ENCODE data around the gene CHDH.

CHDH gene, protein sequence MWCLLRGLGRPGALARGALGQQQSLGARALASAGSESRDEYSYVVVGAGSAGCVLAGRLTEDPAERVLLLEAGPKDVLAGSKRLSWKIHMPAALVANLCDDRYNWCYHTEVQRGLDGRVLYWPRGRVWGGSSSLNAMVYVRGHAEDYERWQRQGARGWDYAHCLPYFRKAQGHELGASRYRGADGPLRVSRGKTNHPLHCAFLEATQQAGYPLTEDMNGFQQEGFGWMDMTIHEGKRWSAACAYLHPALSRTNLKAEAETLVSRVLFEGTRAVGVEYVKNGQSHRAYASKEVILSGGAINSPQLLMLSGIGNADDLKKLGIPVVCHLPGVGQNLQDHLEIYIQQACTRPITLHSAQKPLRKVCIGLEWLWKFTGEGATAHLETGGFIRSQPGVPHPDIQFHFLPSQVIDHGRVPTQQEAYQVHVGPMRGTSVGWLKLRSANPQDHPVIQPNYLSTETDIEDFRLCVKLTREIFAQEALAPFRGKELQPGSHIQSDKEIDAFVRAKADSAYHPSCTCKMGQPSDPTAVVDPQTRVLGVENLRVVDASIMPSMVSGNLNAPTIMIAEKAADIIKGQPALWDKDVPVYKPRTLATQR

DNA sequence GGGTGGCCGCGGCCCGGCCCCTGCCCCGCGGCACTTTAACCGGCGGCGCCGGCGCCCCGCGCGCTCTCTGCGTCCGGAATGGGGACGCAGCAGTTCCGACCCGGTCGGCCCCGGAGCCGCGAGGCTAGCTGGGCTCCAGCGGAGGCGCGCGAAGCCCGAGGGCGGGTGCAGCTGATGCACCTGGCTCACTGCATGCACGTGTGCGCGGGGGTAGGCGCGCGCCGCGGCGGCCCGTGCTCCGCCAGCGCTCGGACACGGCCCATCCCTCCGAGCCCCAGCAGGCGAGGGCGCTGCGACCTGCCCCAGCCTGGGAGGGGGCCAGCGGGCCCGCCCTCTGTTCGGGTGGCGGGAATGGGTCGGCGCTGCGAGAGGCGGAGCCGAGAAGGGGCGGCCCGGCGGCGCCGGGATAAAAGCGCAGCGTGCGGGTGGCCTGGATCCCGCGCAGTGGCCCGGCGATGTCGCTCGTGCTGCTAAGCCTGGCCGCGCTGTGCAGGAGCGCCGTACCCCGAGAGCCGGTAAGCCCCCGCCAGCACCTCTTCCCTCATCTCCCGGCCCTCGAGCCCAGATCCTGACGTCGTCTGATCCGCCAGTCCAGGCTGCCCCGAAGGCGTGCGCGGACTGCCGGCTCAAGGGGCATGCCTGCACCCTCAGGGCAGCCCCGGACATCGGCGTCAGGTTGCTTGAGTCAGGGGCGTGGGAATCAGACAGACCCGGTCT, at the start of gene CHDH, which contains the start of gene IL17RB:
Gene CHDH, minus strand, starts transcription at position 286 of the 717 bp plus-strand sequence. CDS start 22,411 bp downstream, outside the sequence.
Gene IL17RB, plus strand, starts transcription at position 435 of the 717 bp plus-strand sequence. Its CDS starts 21 bp downstream, at position 456.
- FAIRE-seq, result no peak

DNA sequence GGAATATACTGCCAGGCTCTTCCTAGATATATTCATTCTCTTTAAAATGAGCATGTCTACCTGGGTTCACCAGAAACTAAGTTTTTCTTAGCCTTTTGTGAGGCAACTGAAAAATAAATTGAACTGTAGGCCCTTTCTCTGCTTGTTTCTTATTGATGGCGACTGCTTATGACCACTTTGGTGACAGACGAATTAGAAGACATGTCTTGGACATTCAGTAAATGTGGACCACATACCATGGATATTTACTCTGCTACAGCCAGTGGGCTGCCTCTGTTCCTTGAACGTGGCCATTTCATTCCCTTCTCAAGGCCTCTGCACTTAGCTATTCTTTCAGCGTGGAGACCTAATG, 46.0 kb upstream of the CHDH start:
- no peak for FAIRE-seq

DNA sequence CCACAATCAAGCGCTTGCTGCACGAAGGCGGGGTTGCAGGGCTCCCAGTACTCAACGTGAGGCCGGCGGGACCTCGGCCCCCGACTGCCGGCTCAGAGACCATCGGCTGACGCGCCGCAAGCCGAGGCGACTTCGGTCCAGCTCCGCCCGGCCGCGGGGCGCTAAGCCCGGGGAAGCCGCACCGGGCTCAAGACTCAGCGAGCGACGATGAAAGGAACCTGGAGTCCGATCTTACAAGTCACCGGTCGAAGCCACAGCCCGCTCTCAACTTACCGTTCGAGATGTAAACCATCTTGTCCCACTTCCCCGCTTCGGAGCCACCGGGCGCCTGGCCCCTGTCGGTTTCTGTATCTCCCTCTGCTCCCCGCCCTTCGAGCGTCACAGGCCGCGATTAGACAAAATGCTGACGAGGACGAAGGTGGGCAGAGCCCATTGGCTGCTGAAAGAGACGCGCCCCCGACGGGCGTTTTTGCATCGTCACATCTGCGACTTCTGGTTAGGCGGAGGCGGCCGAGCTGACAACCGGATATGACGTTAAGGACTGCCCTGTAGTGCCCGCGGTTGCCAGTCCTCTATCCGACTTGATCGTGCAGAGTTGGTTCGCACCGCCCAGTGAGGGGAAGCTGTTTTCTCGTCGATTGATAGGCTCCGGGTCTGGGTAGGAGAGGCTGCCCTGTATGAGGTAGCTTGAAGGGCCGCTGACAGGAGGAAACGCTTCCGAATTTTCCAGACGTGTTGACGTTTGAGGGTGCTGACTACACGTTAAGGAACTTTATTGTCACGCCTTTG, 45.5 kb upstream of the CHDH start, which contains the start of gene SELENOK:
Gene SELENOK, minus strand, starts transcription at position 363 of the 789 bp plus-strand sequence.
- FAIRE-seq, result peak; percentile 99

DNA sequence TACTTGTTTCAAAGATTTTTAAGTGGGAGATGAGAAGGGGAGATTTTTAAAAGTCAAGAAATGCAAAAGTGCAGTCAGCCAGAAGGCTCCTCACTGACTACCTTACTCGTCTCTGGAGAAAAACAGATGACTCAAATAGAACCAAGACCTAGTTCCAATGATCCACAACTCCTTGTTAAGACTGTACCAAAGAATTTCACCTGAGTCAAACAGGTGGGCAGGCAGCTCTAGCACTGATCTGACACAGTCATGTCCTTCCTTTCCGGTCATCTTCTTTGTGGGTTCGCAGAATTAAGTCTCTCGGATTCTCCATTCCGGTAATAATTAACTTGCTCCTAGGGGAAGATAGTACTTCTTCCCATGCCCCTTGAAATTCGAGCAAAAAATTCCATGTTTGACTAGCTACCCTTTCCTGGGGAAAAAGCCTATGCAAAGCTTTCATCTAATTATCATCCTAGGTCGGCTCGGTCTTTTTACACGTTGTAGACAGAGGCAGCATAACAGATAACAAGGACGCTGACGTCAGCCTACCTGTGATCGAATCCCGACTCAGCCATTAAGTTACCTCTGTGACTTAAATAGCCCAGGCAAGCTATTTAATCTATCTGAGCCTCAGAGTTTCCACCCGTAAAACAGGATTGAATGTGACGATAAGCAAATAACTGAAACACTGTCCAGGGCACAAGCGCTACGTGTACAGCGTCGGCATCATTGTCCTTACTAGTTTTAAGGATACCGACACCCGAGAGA, 44.7 kb upstream of the CHDH start:
- FAIRE-seq, result peak; percentile 33

DNA sequence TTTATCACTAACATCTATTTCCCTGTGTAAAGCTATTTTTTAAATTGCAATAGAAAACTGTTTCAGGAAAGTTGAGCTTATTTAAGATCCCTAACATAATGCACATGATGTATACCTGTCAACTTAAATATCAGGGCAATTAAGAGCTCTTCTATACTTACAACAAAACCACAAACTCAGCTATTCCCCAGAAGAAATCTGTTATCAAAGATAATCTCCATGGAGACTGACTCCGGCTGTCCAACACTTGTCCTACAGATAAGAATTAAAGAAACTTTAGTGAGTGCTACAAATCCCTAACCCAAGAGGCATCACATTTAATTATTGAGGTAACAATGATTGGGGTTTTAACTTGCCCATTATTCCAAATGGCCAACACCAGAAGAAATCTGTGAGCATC, 42.0 kb upstream of the CHDH start:
- FAIRE-seq, result no peak

DNA sequence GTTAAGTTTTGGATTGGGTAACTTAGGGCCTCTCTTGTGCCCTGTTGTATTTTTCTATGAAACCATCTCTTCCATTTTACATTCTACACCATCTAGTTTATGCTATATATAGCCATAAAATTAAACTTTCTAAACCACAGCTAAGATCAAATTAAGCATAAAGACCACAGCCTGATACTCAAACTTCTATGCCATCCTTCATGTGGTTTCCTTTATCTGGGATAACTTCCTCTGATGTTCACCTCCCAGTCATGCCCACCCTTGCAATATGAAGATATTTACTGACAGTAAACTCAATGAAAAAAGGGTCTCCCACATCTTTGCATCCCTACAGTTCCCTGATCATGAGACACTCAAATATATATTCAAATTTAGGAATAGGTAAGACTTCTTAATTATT, 41.2 kb upstream of the CHDH start:
- FAIRE-seq, result no peak

DNA sequence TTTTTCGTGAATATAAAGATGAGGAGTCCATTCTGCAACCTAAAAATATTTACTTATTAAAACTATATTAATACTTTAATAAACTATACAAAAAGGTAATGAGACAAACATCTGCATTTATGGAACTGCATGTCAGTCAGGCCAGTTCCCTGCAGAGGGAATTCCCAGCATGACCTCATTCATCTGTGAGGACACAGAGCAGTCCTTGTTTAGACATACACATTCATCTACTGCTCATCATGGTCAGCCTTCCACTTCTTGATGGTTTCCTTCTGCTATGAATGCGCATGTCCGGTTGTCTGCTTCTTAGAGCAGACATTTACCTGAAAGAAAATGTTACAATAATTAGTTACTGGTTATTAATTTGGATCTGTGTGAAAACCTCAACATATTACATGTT, 39.0 kb upstream of the CHDH start:
- FAIRE-seq, result no peak

DNA sequence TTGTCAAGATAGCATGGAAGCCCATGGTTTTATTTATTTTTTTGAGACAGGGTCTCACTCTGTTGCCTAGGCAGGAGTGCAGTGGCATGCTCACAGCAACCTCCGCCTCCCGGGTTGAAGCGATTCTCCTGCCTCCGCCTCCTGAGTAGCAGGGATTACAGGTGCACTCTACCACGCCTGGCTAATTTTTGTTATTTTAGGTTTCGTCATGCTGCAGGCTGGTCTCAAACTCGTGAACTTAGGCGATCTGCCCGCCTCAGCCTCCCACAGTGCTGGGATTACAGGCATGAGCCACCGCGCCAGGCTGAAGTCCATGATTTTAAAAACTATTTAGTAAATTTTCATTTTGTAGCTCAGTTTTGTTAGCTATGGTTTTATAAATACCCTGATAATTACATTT, 38.4 kb upstream of the CHDH start:
- no peak for FAIRE-seq

DNA sequence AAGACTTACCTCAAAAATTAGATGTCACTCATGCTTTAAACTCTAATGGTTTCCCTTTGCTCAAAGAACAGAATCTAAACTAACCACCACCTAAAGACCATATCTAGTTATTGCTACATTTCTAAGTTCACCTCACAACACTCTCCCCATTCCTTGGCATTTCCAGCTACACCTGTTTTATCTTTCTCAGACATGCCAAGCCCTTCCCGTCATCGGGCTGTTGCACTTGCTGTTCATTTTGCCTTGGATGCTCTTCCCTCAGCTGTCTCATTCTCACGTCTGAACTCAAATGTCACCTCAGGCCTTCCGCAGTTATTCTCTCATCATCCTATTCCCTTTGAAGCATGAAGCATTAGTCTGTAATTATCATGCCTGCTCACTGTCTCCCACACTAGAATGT, 36.8 kb upstream of the CHDH start:
- FAIRE-seq, result no peak

DNA sequence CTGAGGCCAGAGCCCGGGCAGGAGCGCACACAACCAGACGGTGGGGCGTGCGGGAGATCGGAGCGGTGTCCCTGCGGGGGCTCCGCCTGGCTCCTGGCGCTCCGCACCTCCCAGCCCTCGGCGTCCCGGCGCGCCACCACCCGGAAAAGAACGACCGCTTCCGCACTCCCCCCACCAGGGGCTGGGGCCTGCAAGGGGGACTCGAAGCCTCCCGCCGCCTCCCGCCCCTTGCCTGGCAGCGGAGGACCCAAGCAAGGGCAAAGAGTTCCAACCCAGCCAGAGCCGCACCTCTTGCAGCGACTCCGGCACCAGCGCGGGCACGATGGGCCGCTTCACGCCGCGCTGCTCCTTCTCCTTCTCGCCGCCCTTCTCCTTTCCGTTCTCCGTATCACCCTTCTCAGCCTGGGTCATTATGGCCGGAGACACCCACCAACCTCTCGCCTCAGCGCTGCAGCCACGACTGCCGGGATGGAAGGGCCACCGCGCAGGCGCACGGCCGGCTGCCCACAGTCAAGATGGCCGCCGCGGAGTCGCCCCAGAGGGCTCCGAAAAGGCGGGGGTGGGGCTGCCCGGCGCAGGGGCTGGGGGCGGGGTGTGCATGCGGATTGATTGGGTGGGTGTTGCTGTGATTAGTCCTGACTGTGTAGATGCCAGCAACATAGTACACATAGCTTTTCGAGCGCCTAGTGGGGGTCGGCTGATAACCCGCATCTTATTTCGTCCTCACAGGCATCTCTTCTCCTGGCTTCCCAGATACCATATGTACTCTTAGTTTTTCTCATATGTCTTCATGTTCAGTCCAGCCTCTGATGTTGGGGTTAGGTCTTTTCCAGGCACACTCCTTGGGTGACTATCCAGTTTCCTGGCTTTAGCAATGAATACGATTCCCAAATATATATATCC, 35.7 kb upstream of the CHDH start, which contains the start of gene ACTR8:
Gene ACTR8, minus strand, starts transcription at position 462 of the 903 bp plus-strand sequence. Its CDS starts 51 bp downstream, at position 411.
- peak; percentile 58 for FAIRE-seq

DNA sequence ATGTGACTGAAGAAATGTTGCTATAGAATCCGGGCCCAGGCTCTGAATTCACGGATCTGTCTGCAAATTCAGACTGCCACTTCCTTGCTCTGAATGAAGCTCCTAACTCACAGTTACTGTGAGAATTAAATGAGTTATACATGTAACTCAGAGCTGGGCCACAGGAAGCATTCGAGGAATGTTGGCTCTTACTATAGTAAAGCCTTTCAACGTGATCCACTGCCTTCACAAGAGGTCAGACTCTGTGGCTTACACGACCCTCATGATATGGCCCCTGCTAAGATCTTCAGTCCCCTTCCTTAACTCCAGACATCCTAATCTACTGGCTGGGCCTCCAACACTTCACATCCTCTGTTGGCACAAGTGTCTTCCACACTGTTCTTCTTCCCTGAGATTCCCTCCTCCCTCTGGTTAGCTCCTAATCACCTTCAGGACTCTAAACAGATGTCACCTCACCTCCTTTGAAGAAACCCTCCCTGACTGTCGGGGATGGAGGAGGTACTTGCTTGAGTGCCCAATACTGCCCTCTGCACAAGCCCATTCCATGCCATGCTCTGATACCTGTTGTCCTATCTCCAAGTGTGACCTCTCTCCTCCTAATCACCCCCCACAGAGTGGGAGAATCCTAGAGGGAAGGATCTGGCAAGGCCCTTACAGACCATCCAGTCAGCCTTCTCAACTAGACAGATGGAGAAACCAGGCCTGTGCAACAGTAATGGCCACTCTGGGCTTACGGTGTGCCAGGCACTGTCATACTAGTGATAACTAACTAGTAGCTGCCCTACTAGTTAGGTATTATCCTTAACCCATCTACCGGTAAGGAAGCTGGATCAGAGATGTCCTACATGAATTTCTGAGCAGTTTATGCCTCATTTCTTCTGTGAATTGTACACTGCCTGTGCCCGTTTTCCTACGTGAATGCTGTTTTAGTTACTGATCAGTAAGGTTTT, 34.5 kb upstream of the CHDH start:
- FAIRE-seq, result no peak

DNA sequence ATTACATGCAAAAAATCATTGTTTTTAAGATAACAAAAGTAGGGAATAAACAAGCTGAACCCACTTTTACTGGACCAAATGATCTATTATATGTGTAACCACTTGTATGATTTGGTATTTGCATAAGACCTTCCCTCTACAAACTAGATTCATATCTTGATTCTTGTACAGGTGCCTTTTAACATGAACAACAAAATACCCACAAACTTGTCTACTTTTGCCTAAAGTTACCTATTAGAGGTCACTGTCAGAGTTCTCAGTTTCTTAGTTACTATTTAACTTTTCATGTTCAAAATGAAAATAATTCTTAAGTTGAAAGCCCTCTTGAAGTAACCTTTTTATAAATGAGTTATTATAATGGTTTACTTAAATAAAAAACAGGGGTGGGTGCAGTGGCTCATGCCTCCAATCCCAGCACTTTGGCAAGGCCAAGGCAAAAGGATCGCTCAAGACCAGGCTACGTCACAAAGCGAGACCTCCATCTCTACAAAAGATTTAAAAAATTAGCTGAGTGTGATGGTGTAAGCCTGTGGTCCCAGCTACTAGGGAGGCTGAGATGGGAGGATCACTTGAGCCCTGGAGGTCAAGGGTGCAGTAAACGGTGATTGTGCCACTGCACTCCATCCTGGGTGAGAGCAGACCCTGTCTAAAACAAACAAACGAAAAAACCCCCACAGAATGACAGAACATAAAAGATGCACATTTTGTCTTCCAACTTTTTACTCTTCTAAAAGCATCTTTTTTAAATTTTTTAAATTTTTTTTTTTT, 19.7 kb upstream of the CHDH start:
- FAIRE-seq, result no peak

DNA sequence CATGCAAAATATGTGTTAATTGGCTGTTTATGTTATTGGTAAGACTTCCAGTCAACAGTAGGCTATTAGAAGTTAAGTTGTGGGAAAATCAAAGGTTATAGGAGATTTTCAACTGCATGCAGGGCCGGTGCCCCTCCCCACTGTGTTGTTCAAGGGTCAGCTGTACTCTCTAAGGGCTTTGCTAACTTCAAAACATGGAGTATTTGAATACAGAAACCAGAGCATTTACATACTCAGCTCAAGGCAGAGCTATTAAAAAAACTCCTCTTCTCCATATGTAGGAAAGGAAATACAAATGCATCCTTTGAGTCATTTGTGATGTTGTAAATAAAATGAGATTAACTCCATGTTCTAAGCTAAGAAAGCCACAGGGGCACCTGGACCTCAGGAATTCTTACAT, 16.9 kb upstream of the CHDH start:
- no peak for FAIRE-seq

DNA sequence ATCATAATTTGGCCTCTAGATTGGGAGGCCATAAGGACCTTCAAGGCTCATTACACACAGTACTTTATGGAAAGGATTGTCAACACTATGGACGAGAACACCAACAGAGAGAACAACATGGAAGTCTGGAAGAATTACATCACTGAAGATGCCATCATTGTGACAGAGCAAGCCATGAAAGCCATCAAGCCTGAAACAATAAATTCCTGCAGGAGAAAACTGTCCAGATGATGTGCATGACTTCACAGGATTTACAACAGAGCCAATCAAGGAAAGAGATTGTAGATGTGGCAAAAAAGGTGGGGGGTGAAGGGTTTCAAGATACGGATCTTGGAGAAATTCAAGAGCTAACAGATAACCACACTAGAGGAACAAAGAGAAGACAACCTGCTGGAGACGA, 16.0 kb upstream of the CHDH start:
- no peak for FAIRE-seq

DNA sequence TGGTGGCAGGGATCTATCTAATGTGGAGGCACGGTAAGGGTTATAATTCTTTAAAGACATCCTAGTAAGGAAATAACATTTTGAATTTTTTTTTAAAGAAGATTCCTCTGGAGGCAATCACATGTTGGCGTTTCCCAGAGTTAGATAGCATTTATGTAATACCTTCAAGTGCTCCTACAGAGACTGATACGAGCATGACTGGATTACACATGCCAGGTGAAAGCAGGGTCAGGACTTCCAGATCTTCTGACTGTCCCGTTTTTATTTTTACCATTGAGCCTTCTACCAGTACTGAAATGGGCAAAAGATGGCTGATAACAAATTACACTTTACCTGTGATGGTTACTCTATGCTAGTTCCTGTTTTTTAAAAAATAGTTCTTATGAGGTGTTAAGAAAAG, 14.0 kb upstream of the CHDH start:
- FAIRE-seq, result no peak

DNA sequence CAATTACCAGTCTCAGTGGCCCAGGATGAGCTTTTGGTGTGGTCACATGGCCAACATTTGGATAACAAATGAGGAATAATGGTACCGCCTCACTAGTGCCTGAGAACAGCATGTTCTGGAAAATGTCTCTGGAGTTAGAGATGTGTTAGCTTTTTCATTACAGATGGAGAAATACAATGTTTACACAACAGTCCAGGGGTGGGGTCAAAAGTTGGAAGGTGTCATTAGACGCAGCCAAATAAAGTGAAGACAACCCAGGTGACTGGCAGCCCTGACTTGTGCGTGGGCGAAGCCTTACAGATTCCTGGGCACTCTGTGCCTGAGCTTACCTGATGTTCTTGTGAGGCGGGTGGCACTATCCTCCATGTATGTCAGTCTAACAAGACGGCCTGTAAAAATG, 13.0 kb upstream of the CHDH start:
- no peak for FAIRE-seq

DNA sequence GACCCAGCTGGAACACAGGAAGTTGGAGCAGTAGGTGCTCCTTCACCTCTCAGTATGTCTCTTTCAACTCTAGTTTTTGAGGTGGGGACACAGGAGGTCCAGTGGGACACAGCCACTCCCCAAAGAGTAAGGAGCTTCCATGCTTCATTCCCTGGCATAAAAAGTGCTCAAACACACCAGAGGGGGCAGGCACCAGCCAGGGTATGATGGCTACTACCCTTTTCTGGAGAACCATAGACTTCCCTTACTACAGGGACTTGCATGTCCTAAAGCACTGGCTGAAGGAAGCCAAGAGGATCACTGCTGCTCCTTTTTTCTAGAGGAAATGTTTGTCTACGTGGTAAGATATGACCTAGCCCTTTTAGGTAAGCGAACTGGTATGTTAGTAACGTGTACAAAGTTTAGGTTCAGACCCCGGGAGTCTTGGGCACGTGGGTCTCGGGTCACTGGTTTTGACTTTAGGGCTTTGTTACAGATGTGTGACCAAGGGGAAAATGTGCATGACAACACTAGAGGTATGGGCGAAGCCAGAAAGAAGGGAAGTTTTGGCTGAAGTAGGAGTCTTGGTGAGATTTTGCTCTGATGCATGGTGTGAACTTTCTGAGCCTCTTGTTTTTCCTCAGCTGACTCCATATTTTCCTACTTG, 12.0 kb upstream of the CHDH start:
- no peak for FAIRE-seq

DNA sequence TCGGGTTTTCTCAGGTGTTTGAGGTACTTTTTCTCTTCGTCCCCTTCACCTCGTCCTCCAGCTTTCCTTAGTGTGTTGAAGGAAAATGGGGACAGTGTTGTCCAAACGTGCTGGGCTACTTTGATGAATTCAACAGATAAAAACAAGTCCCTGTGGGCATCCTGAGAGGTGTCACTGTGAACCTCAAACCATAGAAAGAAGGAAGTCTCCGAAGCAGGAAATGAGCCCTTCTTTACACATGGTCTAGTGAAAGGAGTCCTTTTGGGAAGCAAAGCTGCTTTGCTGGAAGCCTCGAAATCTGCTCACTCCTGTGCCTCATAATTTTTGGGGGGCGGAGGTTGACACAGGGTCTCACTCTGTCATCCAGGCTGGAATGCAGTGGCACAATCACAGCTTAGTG, 10.7 kb upstream of the CHDH start:
- FAIRE-seq, result no peak

All from islet of Langerhans (tissue), 1 donor.